ENCODE data around the gene APLF. TPM values are rescaled to one million over a fixed set of nuclear protein-coding genes. Genes with fewer than 3 reads are reported as not detected.

Gene APLF
- total and polyA plus RNA-seq, 2 of the 8 experiments (the other 6 are each of a cell fraction or from before 2014, with no cell fraction given), result 4.4 to 7.3 TPM

DNA sequence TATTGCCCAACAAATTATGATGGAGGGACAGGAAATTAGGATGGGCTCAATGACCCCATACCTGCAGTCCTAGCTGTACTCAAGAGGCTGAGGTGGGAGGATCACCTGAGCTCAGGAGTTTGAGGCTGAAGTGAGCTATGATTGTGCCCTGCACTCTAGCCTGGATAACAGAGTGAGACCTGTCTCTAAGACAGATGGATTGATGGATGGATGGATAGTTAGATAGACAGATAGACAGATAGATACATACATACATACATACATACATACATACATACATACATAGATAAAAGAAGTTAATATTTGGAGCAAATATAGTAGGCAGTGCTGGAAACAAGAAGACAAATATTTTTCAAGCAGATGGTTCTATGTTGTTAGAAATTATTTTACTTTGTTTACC is 97.9 kb downstream of the APLF start:
- no peak for TF ChIP-seq CBX5 (IDR thresholded peaks at IDR 0.05; ENCODE audit: low read depth, low read length)
- TF ChIP-seq BACH1 (IDR thresholded peaks at IDR 0.05; ENCODE audit: low read length), result no peak
- no peak for TF ChIP-seq CBX8 (IDR thresholded peaks at IDR 0.05; ENCODE audit: borderline replicate concordance, low read depth, low read length)
- TF ChIP-seq CHD1 (IDR thresholded peaks at IDR 0.05; ENCODE audit: low read depth, low read length), result no peak
- no peak for TF ChIP-seq NRF1 (IDR thresholded peaks at IDR 0.05; ENCODE audit: low read depth, low read length)
- no peak for TF ChIP-seq GABPA (IDR thresholded peaks at IDR 0.05; ENCODE audit: borderline replicate concordance, insufficient read depth, low read length)
- Histone ChIP-seq H3K79me2 (ENCODE audit: control insufficient read depth in 1 of 2, insufficient read depth in 2 of 2, low read length in 2 of 2) (no peaks in the 10 kb centered on the region), H3K4ac (replicated peaks; ENCODE audit: insufficient read length, low read depth, low read length) (no peak overlapping the region), H3K18ac (ENCODE audit: extremely low read depth, low read length) (no peak overlapping the region), H3K36me3 (ENCODE audit: control insufficient read depth in 2 of 4, insufficient read depth in 4 of 4, low read length in 3 of 4) (no peaks in the 10 kb centered on the region), H2BK120ac (replicated peaks; ENCODE audit: low read depth, low read length) (no peak overlapping the region), H2BK5ac (ENCODE audit: low read depth, low read length) (no peak overlapping the region), H2BK12ac (ENCODE audit: low read depth, low read length) (no peak overlapping the region), H3K23ac (ENCODE audit: insufficient read length) (no peak overlapping the region), H2BK20ac (ENCODE audit: low read length) (no peak overlapping the region), H3K4me1 (replicated peaks in 1 of 4; ENCODE audit: control insufficient read depth in 3 of 4, insufficient read depth in 4 of 4, low read length in 3 of 4) (no peaks in the 10 kb centered on the region), H4K5ac (ENCODE audit: insufficient read length, low read depth, low read length) (no peak overlapping the region), H3K4me2 (ENCODE audit: insufficient read depth in 1 of 2, low read depth in 2 of 2, low read length in 2 of 2) (no peak overlapping the region), H3K23me2 (ENCODE audit: low read depth, low read length) (no peaks in the 10 kb centered on the region), H3K4me3 (ENCODE audit: extremely low read depth in 1 of 4, insufficient read depth in 2 of 4, low read depth in 3 of 4, low read length in 4 of 4) (no peak overlapping the region), H2AK5ac (ENCODE audit: low read depth, low read length) (no peak overlapping the region), H3K9ac (replicated peaks in 1 of 4; ENCODE audit: extremely low read depth in 1 of 4, low read depth in 3 of 4, low read length in 3 of 4) (no peak overlapping the region), H4K20me1 (replicated peaks in 1 of 2; ENCODE audit: control insufficient read depth in 1 of 2, insufficient read depth in 2 of 2, low read length in 2 of 2) (no peaks in the 10 kb centered on the region), H3K56ac (replicated peaks; ENCODE audit: insufficient read length, low read depth, low read length) (no peak overlapping the region), H3K9me3 (ENCODE audit: insufficient read depth in 2 of 2, low read depth in 1 of 2, low read length in 1 of 2) (no peaks in the 10 kb centered on the region), H3K14ac (ENCODE audit: insufficient read length) (no peak overlapping the region), H3K79me1 (ENCODE audit: low read depth, low read length) (no peaks in the 10 kb centered on the region), H4K8ac (ENCODE audit: extremely low read depth, insufficient read depth, low read length) (no peak overlapping the region), H2AFZ (ENCODE audit: low read length) (no peak overlapping the region), H3K27ac (ENCODE audit: low read depth, low read length) (no peak overlapping the region), H2BK15ac (ENCODE audit: low read length) (no peak overlapping the region), H3K27me3 (replicated peaks in 1 of 4; ENCODE audit: control insufficient read depth in 3 of 4, extremely low read depth in 1 of 4, insufficient read depth in 3 of 4, low read length in 3 of 4) (no peaks in the 10 kb centered on the region), H4K91ac (replicated peaks; ENCODE audit: insufficient read length, low read length) (no peak overlapping the region)
- FAIRE-seq, result no peak
- ChIA-PET CTCF (ENCODE audit: partially characterized antibody) (interaction anchor here (1.6 kb wide), 1 partner anchor 26 kb away, joined by 3 read pairs; no protein-coding TSS in a partner anchor), POLR2A (ENCODE audit: partially characterized antibody) (no interaction called here)
- DNase-seq (ENCODE audit: low read depth in 1 of 2, low spot score in 2 of 2), result no peak
